Stomach (tissue), 4 donors: Measurements from ENCODE around the gene FBXW7.

Source experiments
- CTCF ChIP-seq, 7 experiments: fragments of 450-650 bp in 4 of 7; fragments of 200-600 bp in 3 of 7; sonication (generic) in 3 of 7; IDR thresholded peaks; one replicate each; pipeline ENCODE4 v1.5.1; 2016 to 2019; ENCODE audit warnings: antibody characterized with exemption in 7 of 7, control low read depth in 2 of 7, mild to moderate bottlenecking in 1 of 7
- EP300 ChIP-seq: sonication (generic); formaldehyde crosslinking; IDR thresholded peaks from one replicate; pipeline ENCODE4 v1.6.1; 2017; ENCODE audit warnings: antibody characterized with exemption
- POLR2A ChIP-seq, 4 donors: fragments of 450-650 bp; IDR thresholded peaks; one replicate each; pipeline ENCODE4 v1.6.1; 2016; ENCODE audit warnings: antibody characterized with exemption in 4 of 4, control low read depth in 2 of 4, mild to moderate bottlenecking in 1 of 4, moderate library complexity in 1 of 4
- POLR2AphosphoS5 ChIP-seq, 3 donors: sonication (generic); formaldehyde crosslinking; IDR thresholded peaks; one replicate each; pipeline ENCODE4 v1.6.1; 2016; ENCODE audit warnings: antibody characterized with exemption in 3 of 3

- TF ChIP-seq CTCF (IDR thresholded peaks at IDR 0.05) (no peak), POLR2A (IDR thresholded peaks at IDR 0.05) (no peak), POLR2AphosphoS5 (IDR thresholded peaks at IDR 0.05) (no peak), EP300 (no peak)
These were observed 201.0 kb downstream of the FBXW7 start for GRCh38 chr4:152334931-152335330.
